Measurements from ENCODE around the gene POLR1D.

POLR1D gene

GRCh38 chr13:27593267-27593666, 28.4 kb upstream of the POLR1D start:
- Histone ChIP-seq H3K4me1 (ENCODE audit: control insufficient read depth, insufficient read depth, low read length) (no peaks in the 10 kb centered on the region), H3K9me3 (ENCODE audit: control insufficient read depth, low read length) (no peaks in the 10 kb centered on the region), H3K36me3 (ENCODE audit: control insufficient read depth, insufficient read depth, low read length) (no peaks in the 10 kb centered on the region), H3K27me3 (ENCODE audit: control insufficient read depth, insufficient read depth, low read length, poor library complexity, severe bottlenecking) (no peaks in the 10 kb centered on the region), H3K27ac (ENCODE audit: insufficient read depth, low read depth, low read length, poor library complexity, severe bottlenecking) (no peak overlapping the region), H3K4me3 (ENCODE audit: insufficient read depth, low read depth, low read length) (no peak overlapping the region)
- WGBS, 2 experiments: 89 to 92% methylated on average over 2 to 3 of the region's 3 CpGs

- no peaks in the 10 kb centered on the region for H3K36me3 ChIP-seq (ENCODE audit: control insufficient read depth, insufficient read depth, low read length)
- no peaks in the 10 kb centered on the region for H3K27me3 ChIP-seq (ENCODE audit: control insufficient read depth, insufficient read depth, low read length, poor library complexity, severe bottlenecking)
- H3K9me3 ChIP-seq (ENCODE audit: control insufficient read depth, low read length): no peaks in the 10 kb centered on the region
- WGBS, 2 experiments: 86 to 87% methylated on average over 2 of the region's 2 CpGs
- no peak overlapping the region for H3K4me3 ChIP-seq (ENCODE audit: insufficient read depth, low read depth, low read length)
- no peaks in the 10 kb centered on the region for H3K4me1 ChIP-seq (ENCODE audit: control insufficient read depth, insufficient read depth, low read length)
- no peak overlapping the region for H3K27ac ChIP-seq (ENCODE audit: insufficient read depth, low read depth, low read length, poor library complexity, severe bottlenecking)
Measured at GRCh38 chr13:27595055-27595811, 26.5 kb upstream of the POLR1D start.

GRCh38 chr13:27599096-27599495, 22.6 kb upstream of the POLR1D start:
- H3K27me3 ChIP-seq (ENCODE audit: control insufficient read depth, insufficient read depth, low read length, poor library complexity, severe bottlenecking): no peaks in the 10 kb centered on the region
- no peak overlapping the region for H3K27ac ChIP-seq (ENCODE audit: insufficient read depth, low read depth, low read length, poor library complexity, severe bottlenecking)
- H3K36me3 ChIP-seq (ENCODE audit: control insufficient read depth, insufficient read depth, low read length): no peaks in the 10 kb centered on the region
- no peaks in the 10 kb centered on the region for H3K4me1 ChIP-seq (ENCODE audit: control insufficient read depth, insufficient read depth, low read length)
- H3K4me3 ChIP-seq (ENCODE audit: insufficient read depth, low read depth, low read length): no peak overlapping the region
- no peaks in the 10 kb centered on the region for H3K9me3 ChIP-seq (ENCODE audit: control insufficient read depth, low read length)

GRCh38 chr13:27599845-27600553, 21.7 kb upstream of the POLR1D start:
- H3K4me3 ChIP-seq (ENCODE audit: insufficient read depth, low read depth, low read length): no peak overlapping the region
- no peaks in the 10 kb centered on the region for H3K27me3 ChIP-seq (ENCODE audit: control insufficient read depth, insufficient read depth, low read length, poor library complexity, severe bottlenecking)
- no peak overlapping the region for H3K27ac ChIP-seq (ENCODE audit: insufficient read depth, low read depth, low read length, poor library complexity, severe bottlenecking)
- WGBS, 2 experiments: 86 to 100% methylated on average over 2 to 5 of the region's 5 CpGs
- no peaks in the 10 kb centered on the region for H3K36me3 ChIP-seq (ENCODE audit: control insufficient read depth, insufficient read depth, low read length)
- no peaks in the 10 kb centered on the region for H3K9me3 ChIP-seq (ENCODE audit: control insufficient read depth, low read length)
- H3K4me1 ChIP-seq (ENCODE audit: control insufficient read depth, insufficient read depth, low read length): no peaks in the 10 kb centered on the region

GRCh38 chr13:27600711-27601110, 21.0 kb upstream of the POLR1D start:
- H3K4me3 ChIP-seq (ENCODE audit: insufficient read depth, low read depth, low read length): no peak overlapping the region
- H3K27ac ChIP-seq (ENCODE audit: insufficient read depth, low read depth, low read length, poor library complexity, severe bottlenecking): no peak overlapping the region
- no peaks in the 10 kb centered on the region for H3K27me3 ChIP-seq (ENCODE audit: control insufficient read depth, insufficient read depth, low read length, poor library complexity, severe bottlenecking)
- H3K4me1 ChIP-seq (ENCODE audit: control insufficient read depth, insufficient read depth, low read length): no peaks in the 10 kb centered on the region
- no peaks in the 10 kb centered on the region for H3K9me3 ChIP-seq (ENCODE audit: control insufficient read depth, low read length)
- 93 to 98% methylated on average over 1 of the region's 1 CpG for WGBS, 2 experiments
- no peaks in the 10 kb centered on the region for H3K36me3 ChIP-seq (ENCODE audit: control insufficient read depth, insufficient read depth, low read length)

GRCh38 chr13:27601208-27601607, 20.5 kb upstream of the POLR1D start:
- WGBS, 2 experiments: 91 to 95% methylated on average over 2 of the region's 2 CpGs
- Histone ChIP-seq H3K4me3 (ENCODE audit: insufficient read depth, low read depth, low read length) (no peak overlapping the region), H3K4me1 (ENCODE audit: control insufficient read depth, insufficient read depth, low read length) (no peaks in the 10 kb centered on the region), H3K27ac (ENCODE audit: insufficient read depth, low read depth, low read length, poor library complexity, severe bottlenecking) (no peak overlapping the region), H3K9me3 (ENCODE audit: control insufficient read depth, low read length) (no peaks in the 10 kb centered on the region), H3K36me3 (ENCODE audit: control insufficient read depth, insufficient read depth, low read length) (no peaks in the 10 kb centered on the region), H3K27me3 (ENCODE audit: control insufficient read depth, insufficient read depth, low read length, poor library complexity, severe bottlenecking) (no peaks in the 10 kb centered on the region)

- no peaks in the 10 kb centered on the region for H3K9me3 ChIP-seq (ENCODE audit: control insufficient read depth, low read length)
- WGBS, 2 experiments: 92 to 98% methylated on average over 2 of the region's 2 CpGs
- no peak overlapping the region for H3K4me3 ChIP-seq (ENCODE audit: insufficient read depth, low read depth, low read length)
- H3K36me3 ChIP-seq (ENCODE audit: control insufficient read depth, insufficient read depth, low read length): no peaks in the 10 kb centered on the region
- no peaks in the 10 kb centered on the region for H3K4me1 ChIP-seq (ENCODE audit: control insufficient read depth, insufficient read depth, low read length)
- no peaks in the 10 kb centered on the region for H3K27me3 ChIP-seq (ENCODE audit: control insufficient read depth, insufficient read depth, low read length, poor library complexity, severe bottlenecking)
- H3K27ac ChIP-seq (ENCODE audit: insufficient read depth, low read depth, low read length, poor library complexity, severe bottlenecking): no peak overlapping the region
Measured at GRCh38 chr13:27601803-27602202, 19.9 kb upstream of the POLR1D start.

GRCh38 chr13:27605099-27605498, 16.6 kb upstream of the POLR1D start:
- H3K36me3 ChIP-seq (ENCODE audit: control insufficient read depth, insufficient read depth, low read length): no peaks in the 10 kb centered on the region
- no peak overlapping the region for H3K4me3 ChIP-seq (ENCODE audit: insufficient read depth, low read depth, low read length)
- no peak overlapping the region for H3K27ac ChIP-seq (ENCODE audit: insufficient read depth, low read depth, low read length, poor library complexity, severe bottlenecking)
- H3K4me1 ChIP-seq (ENCODE audit: control insufficient read depth, insufficient read depth, low read length): no peaks in the 10 kb centered on the region
- no peaks in the 10 kb centered on the region for H3K27me3 ChIP-seq (ENCODE audit: control insufficient read depth, insufficient read depth, low read length, poor library complexity, severe bottlenecking)
- H3K9me3 ChIP-seq (ENCODE audit: control insufficient read depth, low read length): no peaks in the 10 kb centered on the region
- 67% methylated on average over 3 of the region's 3 CpGs; no CpG with 5 or more reads in 1 of the 2 experiments for WGBS, 2 experiments

GRCh38 chr13:27605610-27606200, 16.0 kb upstream of the POLR1D start:
- no peaks in the 10 kb centered on the region for H3K36me3 ChIP-seq (ENCODE audit: control insufficient read depth, insufficient read depth, low read length)
- H3K27me3 ChIP-seq (ENCODE audit: control insufficient read depth, insufficient read depth, low read length, poor library complexity, severe bottlenecking): no peaks in the 10 kb centered on the region
- no peaks in the 10 kb centered on the region for H3K9me3 ChIP-seq (ENCODE audit: control insufficient read depth, low read length)
- no peak overlapping the region for H3K4me3 ChIP-seq (ENCODE audit: insufficient read depth, low read depth, low read length)
- WGBS, 2 experiments: 89 to 93% methylated on average over 2 of the region's 2 CpGs
- H3K4me1 ChIP-seq (ENCODE audit: control insufficient read depth, insufficient read depth, low read length): no peaks in the 10 kb centered on the region
- H3K27ac ChIP-seq (ENCODE audit: insufficient read depth, low read depth, low read length, poor library complexity, severe bottlenecking): no peak overlapping the region

GRCh38 chr13:27607125-27607524, 14.6 kb upstream of the POLR1D start:
- no peak overlapping the region for H3K27ac ChIP-seq (ENCODE audit: insufficient read depth, low read depth, low read length, poor library complexity, severe bottlenecking)
- no peaks in the 10 kb centered on the region for H3K36me3 ChIP-seq (ENCODE audit: control insufficient read depth, insufficient read depth, low read length)
- no peak overlapping the region for H3K4me3 ChIP-seq (ENCODE audit: insufficient read depth, low read depth, low read length)
- WGBS, 2 experiments: 77 to 86% methylated on average over 3 to 4 of the region's 4 CpGs
- H3K27me3 ChIP-seq (ENCODE audit: control insufficient read depth, insufficient read depth, low read length, poor library complexity, severe bottlenecking): no peaks in the 10 kb centered on the region
- H3K9me3 ChIP-seq (ENCODE audit: control insufficient read depth, low read length): no peaks in the 10 kb centered on the region
- H3K4me1 ChIP-seq (ENCODE audit: control insufficient read depth, insufficient read depth, low read length): no peaks in the 10 kb centered on the region

Data from ectodermal cell (in vitro differentiated cells).